Activated B cell treated with CpG ODN at 0.5 μM for 24 hours (primary cell): ENCODE results near the gene UNC13B. TPM values are rescaled to one million over a fixed set of nuclear protein-coding genes. Genes with fewer than 3 reads are reported as not detected.

Source experiments
- ATAC-seq: fragments of 200-7000 bp; cut with Tn5 transposase; one replicate; pipeline ENCODE4 v1.10.0; 2021; ENCODE audit warnings: low read depth, mild to moderate bottlenecking, moderate library complexity
- CTCF ChIA-PET: fragments of 350-600 bp; sonication (Branson Sonifier 250); formaldehyde crosslinking; loops from one replicate; lab custom pipeline; 2021; ENCODE audit warnings: antibody characterized with exemption; lab: Charles Lee
- POLR2A ChIA-PET: fragments of 350-600 bp; sonication (Branson Sonifier 250); formaldehyde crosslinking; loops from one replicate; lab custom pipeline; 2021; ENCODE audit warnings: antibody characterized with exemption; lab: Charles Lee
- DNase-seq: peaks from one replicate; pipeline ENCODE4 v3.0.0; 2022
- H3K27ac Mint-ChIP-seq: one replicate; pipeline ENCODE4 v1.8.0; 2020; ENCODE audit warnings: mixed read lengths
- H3K27me3 Mint-ChIP-seq: one replicate; pipeline ENCODE4 v1.8.0; 2021; ENCODE audit warnings: mixed read lengths
- H3K36me3 Mint-ChIP-seq: one replicate; pipeline ENCODE4 v1.8.0; 2021; ENCODE audit warnings: low read depth, mixed read lengths
- H3K4me1 Mint-ChIP-seq: one replicate; pipeline ENCODE4 v1.8.0; 2021; ENCODE audit warnings: mixed read lengths
- H3K4me3 Mint-ChIP-seq: one replicate; pipeline ENCODE4 v1.8.0; 2020; ENCODE audit warnings: mild to moderate bottlenecking, mixed read lengths
- H3K9me3 Mint-ChIP-seq: one replicate; pipeline ENCODE4 v1.8.0; 2020; ENCODE audit warnings: mixed read lengths
- CTCF ChIP-seq: fragments of 200-600 bp; IDR thresholded peaks from one replicate; pipeline ENCODE4 v1.8.0; 2022; ENCODE audit warnings: antibody characterized with exemption, mild to moderate bottlenecking
- intact Hi-C: fragments of 100-400 bp; cut with micrococcal nuclease; formaldehyde crosslinking; loops from one replicate; pipeline ENCODE4 v1.15.1; 2024
- total RNA-seq: library from RNA; stranded (reverse); gene quantifications from 2 replicates; pipeline ENCODE4 v1.2.3, GENCODE V29; 2022

UNC13B gene
- total RNA-seq, 1 donor from 2014 or later, result 0.53 TPM

- DNase-seq (no peak), ATAC-seq (no peak)
- H3K4me1 Mint-ChIP-seq, result no peaks in the 10 kb centered on the region
- POLR2A ChIA-PET, result no interaction called here
- no peak overlapping the region for H3K4me3 Mint-ChIP-seq
- TF ChIP-seq CTCF, result no peak
- H3K9me3 Mint-ChIP-seq, result no peaks in the 10 kb centered on the region
- intact Hi-C loops, result no loop called here
- H3K27ac Mint-ChIP-seq, result no peak overlapping the region
- peaks cover 8% of the 10 kb centered on the region for H3K27me3 Mint-ChIP-seq
- H3K36me3 Mint-ChIP-seq, result no peaks in the 10 kb centered on the region
- CTCF ChIA-PET, result interaction anchor here (1.5 kb wide), 1 partner anchor 145 kb away, joined by 5 read pairs; no protein-coding TSS in a partner anchor
Observed at GRCh38 chr9:35262064-35262463, 100.3 kb downstream of the UNC13B start.

DNA sequence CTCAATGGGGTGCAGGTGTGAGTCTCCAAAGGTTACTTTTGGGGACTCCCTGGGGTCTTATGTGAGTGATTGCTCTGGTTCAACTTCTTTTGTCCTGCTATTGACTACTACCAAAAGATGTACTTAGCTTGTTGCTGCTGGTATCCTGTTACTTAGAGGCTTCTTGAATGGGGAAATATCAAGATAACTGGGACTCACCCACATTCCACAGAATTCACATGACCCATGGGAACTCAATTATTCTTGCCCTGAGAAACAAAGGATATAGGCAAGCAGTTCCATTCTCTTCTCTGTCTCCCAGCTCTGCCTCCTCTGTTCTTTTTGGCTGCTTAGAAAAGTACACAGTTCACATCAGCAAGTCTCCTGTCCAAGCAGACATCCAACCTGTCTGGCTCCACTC is 105.9 kb downstream of the UNC13B start:
- TF ChIP-seq CTCF, result no peak
- no peaks in the 10 kb centered on the region for H3K9me3 Mint-ChIP-seq
- no peak overlapping the region for H3K4me3 Mint-ChIP-seq
- ChIA-PET POLR2A (no interaction called here), CTCF (no interaction called here)
- DNase-seq (no peak), ATAC-seq (no peak)
- intact Hi-C loops, result no loop called here
- peaks cover 23% of the 10 kb centered on the region for H3K27me3 Mint-ChIP-seq
- H3K36me3 Mint-ChIP-seq, result no peaks in the 10 kb centered on the region
- no peaks in the 10 kb centered on the region for H3K4me1 Mint-ChIP-seq
- H3K27ac Mint-ChIP-seq, result no peak overlapping the region

- no peak for TF ChIP-seq CTCF
- no peak overlapping the region for H3K27ac Mint-ChIP-seq
Observed at GRCh38 chr9:35269919-35270318, 108.1 kb downstream of the UNC13B start.

GRCh38 chr9:35271637-35272036 is 109.8 kb downstream of the UNC13B start:
- intact Hi-C loops, result no loop called here
- TF ChIP-seq CTCF, result no peak
- Mint-ChIP-seq H3K9me3 (no peaks in the 10 kb centered on the region), H3K4me3 (no peak overlapping the region), H3K27me3 (peaks cover 17% of the 10 kb centered on the region), H3K36me3 (no peaks in the 10 kb centered on the region), H3K4me1 (peaks cover 5% of the 10 kb centered on the region), H3K27ac (no peak overlapping the region)
- ChIA-PET CTCF (no interaction called here), POLR2A (no interaction called here)
- DNase-seq (no peak), ATAC-seq (no peak)

More at GRCh38 chr9:35269919-35270318, 108.1 kb downstream of the UNC13B start:
- intact Hi-C loops, result no loop called here
- ChIA-PET POLR2A (no interaction called here), CTCF (no interaction called here)
- DNase-seq (no peak), ATAC-seq (no peak)
- Mint-ChIP-seq H3K36me3 (no peaks in the 10 kb centered on the region), H3K9me3 (no peaks in the 10 kb centered on the region), H3K27me3 (peaks cover 20% of the 10 kb centered on the region), H3K4me3 (no peak overlapping the region), H3K4me1 (no peaks in the 10 kb centered on the region)

- H3K4me1 Mint-ChIP-seq, result peaks cover 8% of the 10 kb centered on the region
- intact Hi-C loops, result no loop called here
- H3K27ac Mint-ChIP-seq, result no peak overlapping the region
- ChIA-PET CTCF (no interaction called here), POLR2A (interaction anchor here (0.5 kb wide), 1 partner anchor 24 kb away, joined by 4 read pairs; no protein-coding TSS in a partner anchor)
- DNase-seq (no peak), ATAC-seq (no peak)
- H3K36me3 Mint-ChIP-seq, result no peaks in the 10 kb centered on the region
- TF ChIP-seq CTCF, result no peak
- peaks cover 15% of the 10 kb centered on the region for H3K27me3 Mint-ChIP-seq
- H3K4me3 Mint-ChIP-seq, result no peak overlapping the region
- H3K9me3 Mint-ChIP-seq, result no peaks in the 10 kb centered on the region
Observed at GRCh38 chr9:35272989-35273388, 111.2 kb downstream of the UNC13B start.
